ENCODE measurements around the gene CHAF1A.

The CHAF1A gene

GRCh38 chr19:4379383-4380253 is 22.8 kb upstream of the CHAF1A start:
- DNase-seq = peak; percentile 62

DNA sequence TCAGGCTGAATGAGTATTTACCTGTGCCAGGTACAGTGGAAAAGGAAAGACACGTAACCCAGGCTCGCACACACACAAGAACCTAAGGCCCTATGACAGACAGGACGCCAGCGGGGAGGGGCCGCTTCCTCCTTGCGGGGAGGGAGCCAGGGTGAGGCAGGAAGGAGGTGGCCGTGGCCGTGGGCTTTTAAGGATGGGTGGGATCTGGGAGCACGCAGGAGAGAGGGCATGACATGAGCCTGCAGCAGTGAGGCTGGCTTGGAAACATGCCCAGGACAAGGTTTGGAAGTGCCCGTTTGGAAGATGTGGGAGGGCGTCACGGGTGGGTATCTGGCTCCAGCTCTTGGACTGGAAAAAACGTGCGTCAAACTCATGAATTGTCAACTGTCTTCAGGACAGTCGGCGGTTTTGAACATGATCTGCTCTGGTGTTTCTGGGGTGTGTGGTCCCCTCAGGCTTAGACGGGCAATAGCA is 22.1 kb upstream of the CHAF1A start:
- no peak for DNase-seq

DNA sequence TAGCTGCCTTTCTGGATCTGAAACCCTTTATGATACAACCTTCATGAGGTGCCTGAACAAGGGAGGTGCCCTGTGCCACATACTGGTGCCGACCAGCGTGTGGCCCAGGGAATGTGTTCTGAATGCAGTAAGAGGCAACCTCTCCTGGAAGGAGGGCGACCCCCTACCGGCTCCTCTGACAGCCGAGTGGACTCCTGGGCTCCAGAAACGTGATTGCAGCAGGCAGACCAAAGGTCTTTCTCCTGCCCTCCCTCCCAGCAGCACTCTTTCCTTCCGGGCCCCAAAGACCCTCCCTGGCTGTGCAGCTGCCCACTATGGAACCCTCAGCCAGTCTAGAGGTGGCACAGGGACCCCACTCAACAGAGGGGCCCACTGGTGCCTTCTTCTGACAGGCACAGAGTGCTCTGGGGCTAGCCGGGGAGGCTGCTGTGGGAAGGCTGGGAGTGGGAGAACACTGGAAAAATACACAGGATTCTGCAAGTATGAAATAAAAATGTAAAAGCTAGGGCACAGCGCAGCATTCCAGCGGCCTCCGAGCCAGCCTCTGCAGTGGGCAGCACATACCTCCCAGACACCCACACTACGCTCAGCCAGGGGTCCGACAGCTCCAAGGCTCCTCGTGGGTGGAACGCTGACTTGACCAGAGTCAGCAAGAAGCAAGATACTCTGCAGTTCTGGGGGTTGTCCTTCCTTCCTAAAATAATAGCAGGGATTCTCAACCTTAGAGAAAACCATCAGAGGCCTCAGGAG is 17.0 kb upstream of the CHAF1A start:
- no peak for DNase-seq

DNA sequence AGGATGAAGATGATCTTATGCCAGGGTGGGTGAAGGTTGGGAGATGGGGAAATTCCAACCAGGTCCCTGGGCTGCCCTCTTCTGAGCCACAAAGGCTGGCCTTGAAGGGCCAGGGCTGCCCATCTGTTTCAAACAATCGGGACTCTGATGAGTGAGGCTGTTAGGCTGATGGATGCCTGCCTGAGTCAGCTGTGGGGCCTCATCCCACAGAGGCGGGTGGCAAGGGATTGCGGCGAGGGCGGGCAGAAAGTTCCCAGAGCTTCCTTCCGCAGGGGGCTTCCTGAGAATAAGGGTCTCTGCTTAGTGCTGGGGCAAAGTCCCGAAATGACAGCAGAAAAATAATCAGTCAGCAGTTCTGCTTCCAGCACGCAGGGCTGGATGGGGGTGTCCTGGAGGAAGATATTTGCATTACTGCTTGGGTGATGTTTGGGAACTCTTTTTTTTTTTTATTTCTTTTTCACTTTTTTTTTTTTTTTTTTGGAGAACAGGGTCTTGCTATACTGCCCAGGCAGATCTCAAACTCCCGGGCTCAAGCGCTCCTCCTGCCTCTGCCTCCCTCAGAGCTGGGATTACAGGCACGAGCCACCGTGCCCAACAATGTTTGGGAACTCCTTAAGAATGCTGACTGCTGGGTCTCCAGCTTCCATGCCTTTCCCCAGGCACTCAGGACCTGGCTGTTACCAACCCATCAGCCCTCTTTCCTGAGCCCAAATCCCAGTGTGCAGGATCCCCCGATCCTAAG is 16.2 kb upstream of the CHAF1A start:
- DNase-seq = no peak

GRCh38 chr19:4388337-4389063 is 13.9 kb upstream of the CHAF1A start:
- no peak for DNase-seq

DNA sequence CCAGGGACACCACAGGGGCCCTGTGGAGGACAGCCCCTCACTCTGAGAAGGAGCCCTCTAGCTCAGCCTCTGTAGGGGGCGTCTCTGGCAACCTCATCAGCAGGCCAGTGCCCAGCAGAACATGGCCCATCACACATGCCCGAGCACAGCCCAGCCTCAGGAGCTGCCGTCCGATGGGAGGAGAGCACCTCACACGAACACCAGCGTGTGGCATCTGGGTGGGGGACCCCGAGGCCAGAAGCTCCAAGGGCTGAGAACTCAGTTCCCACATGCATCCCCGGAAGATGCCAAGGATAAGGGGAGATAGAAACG is 13.4 kb upstream of the CHAF1A start:
- DNase-seq = no peak

DNA sequence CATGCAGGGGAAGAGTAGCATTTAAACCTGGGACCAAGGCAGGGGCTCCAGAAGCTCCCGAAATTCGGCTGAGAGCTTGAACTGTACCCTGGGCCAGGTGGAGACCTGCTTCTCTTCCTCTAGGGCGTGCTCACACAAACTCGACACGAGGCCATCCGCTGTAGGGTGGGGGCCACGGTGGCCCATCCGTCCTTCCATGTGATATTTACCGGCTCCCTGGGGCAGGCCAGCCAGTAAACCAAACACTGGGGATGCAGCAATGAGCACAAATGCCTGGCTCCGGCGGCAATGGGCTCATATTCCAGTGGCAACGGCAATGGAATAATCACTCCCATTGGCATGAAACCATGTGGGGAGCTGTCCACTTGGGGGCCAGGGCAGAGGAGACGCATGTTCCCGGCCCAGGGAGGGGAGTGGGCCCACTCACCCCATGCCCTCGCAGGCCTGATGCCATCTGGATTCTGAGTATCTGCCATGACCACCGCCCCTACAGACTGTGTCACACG is 12.9 kb upstream of the CHAF1A start:
- DNase-seq = no peak

GRCh38 chr19:4390017-4390566 is 12.3 kb upstream of the CHAF1A start:
- no peak for DNase-seq

DNA sequence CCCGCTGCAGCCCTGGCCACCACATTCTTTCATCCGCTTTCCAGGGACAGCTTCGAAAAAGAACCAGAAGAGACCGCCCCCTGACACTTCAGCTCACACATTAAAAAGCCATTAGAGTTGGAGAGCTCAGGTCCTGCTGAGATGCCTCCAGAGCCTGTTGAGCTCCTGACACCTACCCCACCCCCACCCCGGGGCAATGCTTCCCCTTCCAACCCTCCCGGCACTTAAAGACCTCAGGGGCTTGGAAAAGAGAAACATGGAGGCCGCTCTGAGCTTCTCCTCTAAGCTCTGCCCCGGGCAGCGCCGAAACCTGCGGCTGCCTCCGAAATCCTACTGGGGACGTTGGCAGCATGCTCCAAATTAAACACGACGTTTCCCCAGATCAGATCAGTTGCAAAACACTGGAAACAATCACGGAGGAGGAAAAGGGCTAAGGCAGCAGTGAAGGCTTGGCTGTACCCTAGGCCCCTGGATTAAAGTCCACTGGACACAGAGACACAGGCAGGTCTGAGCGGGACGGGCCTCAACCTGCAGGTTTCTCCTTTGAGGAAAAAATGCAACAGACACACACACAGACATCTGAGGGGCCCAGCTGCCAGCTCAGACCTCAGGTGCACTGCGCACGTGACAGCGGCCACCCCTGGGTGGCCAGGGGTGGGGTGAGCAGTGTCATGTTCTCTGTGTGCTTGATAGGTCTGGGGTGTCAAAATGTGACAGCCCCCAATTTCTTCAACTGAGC is 11.7 kb upstream of the CHAF1A start:
- peak; percentile 20 for DNase-seq

GRCh38 chr19:4391306-4391693 is 11.1 kb upstream of the CHAF1A start:
- DNase-seq = no peak

- no peak for DNase-seq
Measured at GRCh38 chr19:4391701-4392483, 10.5 kb upstream of the CHAF1A start.

DNA sequence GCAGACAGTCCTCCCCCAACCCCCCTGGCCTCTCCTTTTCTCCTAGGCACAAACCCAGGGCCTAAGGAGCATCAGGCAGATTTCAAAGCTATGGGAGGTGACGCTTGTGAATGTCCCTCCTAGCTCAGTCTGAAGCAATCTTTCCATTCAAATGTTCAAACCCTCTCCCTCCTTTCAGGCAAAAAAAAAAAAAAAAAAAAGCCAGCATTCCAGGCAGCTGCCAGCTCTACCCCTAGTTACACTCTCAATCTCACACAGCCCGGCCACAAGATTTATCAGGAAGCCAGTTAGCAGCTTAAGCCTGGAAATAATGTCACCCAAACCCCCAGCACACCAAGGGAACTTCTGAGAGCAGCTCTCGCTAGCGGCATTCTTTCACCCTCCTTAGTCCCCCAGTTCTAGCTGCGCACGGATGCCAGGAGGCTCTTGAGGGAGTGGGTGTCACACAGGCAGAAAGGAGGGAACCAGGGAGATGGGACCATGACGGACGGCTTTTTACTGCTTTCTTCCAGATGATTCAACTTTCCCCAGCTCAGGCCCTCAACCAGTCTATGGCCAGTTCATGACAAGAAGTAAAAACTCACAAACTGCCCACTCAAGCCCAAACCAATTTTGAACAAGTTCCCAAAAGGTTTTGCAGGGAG is 8.4 kb upstream of the CHAF1A start:
- no peak for DNase-seq

DNA sequence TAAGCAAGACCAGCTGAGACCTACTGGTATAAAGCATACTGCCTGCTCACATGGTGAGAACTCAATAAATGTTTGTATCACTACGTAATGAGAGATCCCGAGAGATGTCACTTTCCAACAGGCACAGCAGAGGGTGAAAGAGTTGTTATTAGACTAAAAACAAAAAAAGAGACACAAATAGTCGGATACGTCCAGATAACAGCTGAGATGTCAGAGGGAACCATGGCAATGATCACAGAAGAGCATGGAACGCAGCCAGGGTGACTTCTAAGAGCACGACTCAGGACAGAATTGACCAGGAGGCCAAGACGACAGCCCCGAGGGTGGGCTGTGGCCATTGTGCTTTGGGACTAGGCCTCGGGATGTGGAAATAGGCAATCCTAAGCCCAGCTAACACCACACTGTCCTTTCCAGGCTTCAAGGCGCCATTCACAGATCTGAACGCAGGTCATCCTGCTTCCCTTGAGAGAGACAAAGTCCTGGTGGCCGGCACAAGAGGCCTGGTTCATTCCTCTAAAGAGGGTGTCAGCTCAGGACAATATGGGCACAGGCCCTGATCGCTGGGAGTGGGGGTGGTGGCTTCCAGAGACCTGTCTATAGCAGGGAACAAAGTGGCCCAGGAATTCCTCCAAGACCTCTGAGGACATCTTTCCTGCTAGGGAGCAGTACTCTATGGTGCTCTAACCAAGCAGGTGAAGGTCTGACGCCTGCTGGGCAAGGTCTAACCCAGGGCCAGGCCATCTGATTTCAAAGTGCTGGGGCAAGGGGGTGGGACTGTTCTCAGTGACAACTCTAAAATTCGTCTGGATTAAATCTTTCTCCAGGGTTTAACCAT is 5.3 kb upstream of the CHAF1A start:
- DNase-seq = no peak

DNA sequence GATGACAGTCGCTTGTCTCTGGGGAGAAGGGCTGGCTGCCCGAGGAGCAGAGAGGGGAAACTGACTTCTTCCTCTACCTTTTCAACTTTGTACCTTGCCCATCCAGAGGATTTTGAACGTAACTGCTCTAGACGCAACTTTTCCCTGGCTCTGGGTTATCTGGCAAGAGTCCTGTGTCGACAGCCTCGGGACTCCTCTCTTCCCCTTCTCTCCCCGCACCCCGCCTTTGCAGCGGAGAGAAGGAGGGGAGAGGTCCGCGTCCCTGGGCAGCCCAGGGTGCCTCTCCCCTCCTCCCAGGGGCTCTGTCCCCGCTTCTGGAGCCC is 2.7 kb upstream of the CHAF1A start:
- DNase-seq = peak; percentile 67

DNA sequence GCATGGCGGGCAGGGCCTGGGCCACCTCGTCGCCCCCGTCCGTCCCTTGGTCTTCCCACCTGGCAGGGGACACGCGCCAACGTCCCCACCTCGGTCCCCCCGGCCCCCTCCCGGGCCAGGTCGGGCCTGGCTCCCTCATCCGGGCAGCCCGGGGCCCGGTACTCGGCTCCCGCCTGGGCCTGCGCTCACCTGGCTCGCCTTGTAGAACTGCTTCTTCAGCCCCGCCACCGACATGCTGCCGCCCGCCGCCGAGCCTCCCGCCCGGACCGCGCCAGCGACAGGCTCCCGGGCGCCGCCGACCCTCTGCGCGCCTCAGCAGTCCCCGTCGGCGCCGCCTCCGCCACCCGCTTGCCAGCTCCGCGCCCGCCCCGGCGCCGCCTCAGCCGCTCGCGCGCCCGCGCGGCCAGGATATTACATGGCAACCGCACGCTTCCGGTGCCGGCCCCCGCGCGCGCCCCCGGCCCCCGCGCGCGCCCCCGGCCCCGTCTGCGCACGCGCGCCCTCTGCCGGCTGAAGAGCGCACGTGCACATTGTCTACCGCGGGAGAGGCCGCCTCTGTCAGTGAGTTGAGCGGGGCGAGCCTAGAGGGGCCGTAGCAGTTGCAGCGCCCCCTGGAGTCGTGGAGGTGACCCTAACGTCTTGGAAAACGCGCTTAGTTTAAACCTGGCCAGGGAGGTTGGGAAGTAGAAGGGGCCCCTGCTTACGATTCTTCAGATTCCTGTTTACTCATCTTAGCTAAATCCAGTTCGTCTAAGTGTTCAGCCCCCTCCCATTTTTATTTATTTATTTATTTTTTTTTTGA is 2.1 kb upstream of the CHAF1A start, which contains the start of gene SH3GL1:
Gene SH3GL1, minus strand, starts transcription at position 413 of the 802 bp plus-strand sequence. Its CDS starts 179 bp downstream, at position 234.
- peak; percentile 95 for DNase-seq

GRCh38 chr19:4401769-4402170 is 670 bp upstream of the CHAF1A start:
- peak; percentile 35 for DNase-seq

DNA sequence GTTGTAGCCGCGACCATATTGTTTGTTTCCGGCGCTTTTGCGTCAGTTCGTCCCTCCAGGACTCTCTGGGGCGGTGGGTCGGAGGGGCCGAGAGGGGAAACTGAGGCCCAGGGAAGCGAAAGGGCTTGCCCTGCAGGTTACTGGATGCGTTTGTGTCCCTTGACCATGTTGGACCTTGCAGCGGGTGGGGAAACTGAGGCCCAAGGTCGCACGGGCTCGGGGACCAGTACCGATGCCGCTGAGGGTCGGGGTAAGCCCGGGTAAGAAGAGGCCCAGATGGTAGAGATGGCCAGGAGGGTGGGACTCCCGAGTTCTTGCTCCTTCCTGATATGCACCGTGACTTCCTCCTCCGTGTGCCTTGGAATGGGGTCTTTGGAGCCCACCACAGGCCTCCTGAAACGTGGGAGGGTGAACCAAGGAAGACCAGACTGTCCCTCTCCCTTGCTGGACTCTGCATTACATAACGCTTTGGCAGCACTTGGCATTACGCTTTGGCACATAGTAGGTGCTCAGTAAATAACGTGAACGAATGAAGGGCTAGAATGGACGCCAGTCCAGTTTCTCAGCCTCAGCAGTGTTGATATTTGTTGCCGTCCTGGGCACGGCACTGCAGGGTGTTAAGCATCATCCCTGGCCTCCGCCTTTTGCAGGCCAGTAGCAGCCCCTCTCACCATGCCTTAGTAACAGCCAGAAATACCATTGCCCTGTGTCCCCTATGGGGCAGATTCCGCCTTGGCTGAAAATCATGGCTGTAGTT is 743 bp downstream of the CHAF1A start:
- peak; percentile 34 for DNase-seq

DNA sequence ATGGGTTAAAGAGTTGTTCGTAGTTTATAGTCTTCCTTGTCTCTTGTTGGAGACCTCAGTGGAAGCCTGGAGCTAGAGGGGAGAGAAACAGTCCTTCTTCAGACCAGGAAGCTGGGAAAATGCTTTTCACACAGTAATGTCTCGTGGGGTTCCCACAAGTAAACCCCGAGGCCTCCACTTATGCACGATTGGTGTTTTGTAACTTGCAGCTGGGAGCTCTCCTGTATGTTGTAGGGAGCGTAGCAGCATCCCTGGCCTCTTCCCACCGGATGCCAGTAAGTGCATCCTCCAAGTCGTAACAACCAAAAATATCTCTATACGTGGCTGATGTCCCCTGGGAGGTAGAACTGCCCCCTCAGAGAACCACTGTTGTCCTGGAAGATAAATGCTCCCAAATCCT is 3.5 kb downstream of the CHAF1A start:
- no peak for DNase-seq

Measured in NCI-H69 (cell line).